ENCODE results near the gene MTHFD2.

MTHFD2 gene

DNA sequence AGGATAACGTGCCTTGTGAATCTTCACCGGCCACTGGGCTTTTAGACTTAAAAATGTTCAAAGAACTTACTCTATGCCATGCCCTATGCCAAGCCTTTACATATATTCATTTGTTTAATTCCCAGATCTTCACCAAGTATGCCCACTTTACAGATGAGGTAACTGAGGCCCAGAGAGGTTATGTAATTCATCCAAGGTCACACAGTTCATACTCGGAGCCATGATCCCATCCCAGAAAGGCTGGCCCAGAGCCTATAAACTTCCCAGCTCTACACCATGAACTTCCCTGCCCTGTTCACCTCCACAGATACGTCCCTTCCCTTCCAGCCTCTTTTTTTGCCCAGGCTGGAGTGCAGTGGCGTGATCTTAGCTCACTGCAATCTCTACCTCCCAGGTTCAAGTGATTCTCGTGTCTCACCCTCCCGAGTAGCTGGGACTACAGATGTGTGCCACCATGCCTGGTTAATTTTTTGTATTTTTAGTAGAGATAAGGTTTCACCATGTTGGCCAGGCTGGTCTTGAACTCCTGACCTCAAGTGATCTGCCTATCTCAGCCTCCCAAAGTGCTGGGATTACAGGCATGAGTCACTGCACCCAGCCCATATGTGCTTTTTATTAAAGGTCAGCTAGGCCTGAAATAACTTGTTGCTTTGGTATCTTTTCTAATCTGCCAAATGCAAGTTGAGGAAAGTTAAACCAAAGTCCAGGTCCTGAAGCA lies 44.1 kb downstream of the MTHFD2 start:
- Histone ChIP-seq H3K9me3 (ENCODE audit: severe bottlenecking) (no peaks in the 10 kb centered on the region), H3K4me3 (ENCODE audit: severe bottlenecking) (no peak overlapping the region), H3K27me3 (ENCODE audit: insufficient read depth, poor library complexity, severe bottlenecking) (no peaks in the 10 kb centered on the region), H3K27ac (ENCODE audit: poor library complexity, severe bottlenecking) (no peak overlapping the region), H3K4me1 (ENCODE audit: insufficient read depth, poor library complexity, severe bottlenecking) (peaks cover under 1% of the 10 kb centered on the region), H3K36me3 (ENCODE audit: low read depth) (no peaks in the 10 kb centered on the region)
- DNase-seq (ENCODE audit: low spot score) = no peak
- TF ChIP-seq, protein P1, sequence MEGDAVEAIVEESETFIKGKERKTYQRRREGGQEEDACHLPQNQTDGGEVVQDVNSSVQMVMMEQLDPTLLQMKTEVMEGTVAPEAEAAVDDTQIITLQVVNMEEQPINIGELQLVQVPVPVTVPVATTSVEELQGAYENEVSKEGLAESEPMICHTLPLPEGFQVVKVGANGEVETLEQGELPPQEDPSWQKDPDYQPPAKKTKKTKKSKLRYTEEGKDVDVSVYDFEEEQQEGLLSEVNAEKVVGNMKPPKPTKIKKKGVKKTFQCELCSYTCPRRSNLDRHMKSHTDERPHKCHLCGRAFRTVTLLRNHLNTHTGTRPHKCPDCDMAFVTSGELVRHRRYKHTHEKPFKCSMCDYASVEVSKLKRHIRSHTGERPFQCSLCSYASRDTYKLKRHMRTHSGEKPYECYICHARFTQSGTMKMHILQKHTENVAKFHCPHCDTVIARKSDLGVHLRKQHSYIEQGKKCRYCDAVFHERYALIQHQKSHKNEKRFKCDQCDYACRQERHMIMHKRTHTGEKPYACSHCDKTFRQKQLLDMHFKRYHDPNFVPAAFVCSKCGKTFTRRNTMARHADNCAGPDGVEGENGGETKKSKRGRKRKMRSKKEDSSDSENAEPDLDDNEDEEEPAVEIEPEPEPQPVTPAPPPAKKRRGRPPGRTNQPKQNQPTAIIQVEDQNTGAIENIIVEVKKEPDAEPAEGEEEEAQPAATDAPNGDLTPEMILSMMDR (IDR thresholded peaks at IDR 0.05; ENCODE audit: poor library complexity, severe bottlenecking) = no peak
- ATAC-seq (ENCODE audit: low read depth) = no peak

DNA sequence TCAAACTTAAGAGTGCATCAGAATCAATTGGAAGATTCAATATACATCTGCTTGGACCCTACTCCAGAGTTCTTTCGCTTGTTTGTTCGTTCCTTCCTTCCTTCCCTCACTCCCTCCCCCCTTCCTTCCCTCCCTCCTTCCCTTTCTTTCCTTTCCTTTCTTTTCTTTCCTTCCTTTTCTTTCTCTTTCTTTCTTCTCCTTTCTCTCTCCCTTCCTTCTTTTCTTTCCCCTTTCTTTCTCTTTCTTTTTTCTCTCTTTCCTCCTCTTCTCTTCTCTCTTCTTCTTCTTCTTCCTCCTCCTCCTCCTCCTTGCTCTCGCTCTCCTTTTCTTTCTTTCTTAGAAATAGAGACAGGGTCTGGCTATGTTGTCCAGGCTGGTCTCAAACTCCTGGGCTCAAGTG lies 45.9 kb downstream of the MTHFD2 start:
- no peak for DNase-seq (ENCODE audit: low spot score)
- TF ChIP-seq, protein P1 (IDR thresholded peaks at IDR 0.05; ENCODE audit: poor library complexity, severe bottlenecking) = no peak
- no peaks in the 10 kb centered on the region for H3K36me3 ChIP-seq (ENCODE audit: low read depth)

DNA sequence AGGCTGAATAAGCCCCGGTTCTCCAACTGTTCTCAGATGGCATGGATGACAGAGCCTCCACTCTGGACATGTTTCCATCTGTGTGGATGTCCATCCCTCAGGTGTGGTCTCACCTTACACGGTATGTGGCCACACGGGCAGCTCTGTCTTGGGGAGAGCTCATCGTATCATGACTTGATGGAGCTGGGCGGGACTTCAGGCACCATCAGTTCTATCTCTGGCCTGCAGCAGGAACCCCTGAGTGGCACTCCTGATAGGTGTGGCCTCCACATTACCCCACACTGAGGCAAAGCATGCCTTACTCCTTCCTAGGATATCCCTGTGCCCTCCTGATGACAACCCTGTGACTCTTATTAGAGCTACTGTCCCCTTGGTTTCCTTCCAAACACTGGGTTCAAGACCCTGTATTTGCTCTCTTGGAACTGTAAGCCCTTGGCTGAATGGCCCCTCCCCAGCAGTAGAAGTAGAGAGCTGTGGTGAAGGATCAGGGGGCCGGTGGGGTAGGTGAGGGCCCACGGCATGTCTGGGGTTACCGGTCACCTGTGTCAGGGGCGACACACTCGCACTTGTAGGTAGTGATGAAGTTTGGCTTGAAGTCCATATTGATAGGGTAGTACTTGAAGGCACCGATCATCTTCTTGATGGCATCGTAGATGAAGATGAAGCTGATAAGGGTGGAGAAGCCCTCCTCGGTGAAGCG lies 48.2 kb downstream of the MTHFD2 start:
- ATAC-seq (ENCODE audit: low read depth) = no peak

More for the DNA sequence above, 45.9 kb downstream of the MTHFD2 start:
- H3K27me3 ChIP-seq (ENCODE audit: insufficient read depth, poor library complexity, severe bottlenecking) = no peaks in the 10 kb centered on the region
- no peaks in the 10 kb centered on the region for H3K4me1 ChIP-seq (ENCODE audit: insufficient read depth, poor library complexity, severe bottlenecking)
- no peak for ATAC-seq (ENCODE audit: low read depth)
- H3K4me3 ChIP-seq (ENCODE audit: severe bottlenecking) = no peak overlapping the region
- no peaks in the 10 kb centered on the region for H3K9me3 ChIP-seq (ENCODE audit: severe bottlenecking)
- no peak overlapping the region for H3K27ac ChIP-seq (ENCODE audit: poor library complexity, severe bottlenecking)

DNA sequence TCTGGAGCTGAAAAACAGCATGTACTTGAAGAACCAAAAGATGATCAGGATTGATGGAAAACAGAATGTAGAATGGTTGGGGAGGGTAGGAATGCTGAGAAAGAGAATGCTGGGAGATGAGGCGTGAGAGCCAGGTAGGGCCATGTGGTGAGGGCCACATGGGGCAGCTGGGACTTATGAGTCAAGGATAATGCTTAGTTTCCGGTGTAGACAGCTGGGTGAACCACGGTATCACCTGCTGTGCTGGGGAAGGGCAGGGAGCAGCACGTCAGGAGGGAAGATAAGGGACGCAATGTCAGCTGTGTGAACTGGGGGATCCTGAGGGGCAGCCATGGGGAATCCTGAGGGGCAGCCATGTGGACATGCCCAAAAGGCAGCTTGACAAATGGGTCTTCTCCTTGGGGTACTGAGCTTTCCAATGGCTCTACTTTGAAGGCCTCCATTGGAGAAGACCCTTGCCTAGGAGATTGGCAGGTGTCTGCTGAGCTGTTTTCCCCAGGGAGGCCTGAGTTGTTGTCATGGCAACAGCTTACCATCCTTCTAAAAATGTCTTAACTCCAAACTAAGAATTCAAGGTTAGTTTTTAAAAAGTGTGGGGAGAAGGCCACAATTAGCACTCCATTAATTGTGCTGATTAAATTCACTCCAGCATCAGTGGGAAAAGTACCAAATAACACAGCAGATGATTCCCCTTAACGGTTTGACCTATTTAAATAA lies 51.1 kb downstream of the MTHFD2 start:
- Histone ChIP-seq H3K27ac (ENCODE audit: poor library complexity, severe bottlenecking) (no peak overlapping the region), H3K36me3 (ENCODE audit: low read depth) (no peaks in the 10 kb centered on the region), H3K4me3 (ENCODE audit: severe bottlenecking) (no peak overlapping the region), H3K27me3 (ENCODE audit: insufficient read depth, poor library complexity, severe bottlenecking) (no peaks in the 10 kb centered on the region), H3K9me3 (ENCODE audit: severe bottlenecking) (no peaks in the 10 kb centered on the region), H3K4me1 (ENCODE audit: insufficient read depth, poor library complexity, severe bottlenecking) (no peaks in the 10 kb centered on the region)
- no peak for DNase-seq (ENCODE audit: low spot score)
- TF ChIP-seq, protein P1 (IDR thresholded peaks at IDR 0.05; ENCODE audit: poor library complexity, severe bottlenecking) = no peak
- no peak for ATAC-seq (ENCODE audit: low read depth)

More for the DNA sequence above, 48.2 kb downstream of the MTHFD2 start:
- Histone ChIP-seq H3K4me3 (ENCODE audit: severe bottlenecking) (no peak overlapping the region), H3K27ac (ENCODE audit: poor library complexity, severe bottlenecking) (no peak overlapping the region), H3K27me3 (ENCODE audit: insufficient read depth, poor library complexity, severe bottlenecking) (no peaks in the 10 kb centered on the region), H3K4me1 (ENCODE audit: insufficient read depth, poor library complexity, severe bottlenecking) (no peaks in the 10 kb centered on the region), H3K9me3 (ENCODE audit: severe bottlenecking) (no peaks in the 10 kb centered on the region), H3K36me3 (ENCODE audit: low read depth) (no peaks in the 10 kb centered on the region)
- TF ChIP-seq, protein P1 (IDR thresholded peaks at IDR 0.05; ENCODE audit: poor library complexity, severe bottlenecking) = no peak
- no peak for DNase-seq (ENCODE audit: low spot score)

Measured in RWPE2 (cell line).